GM06990 (cell line): Measurements from ENCODE around the gene ARHGEF4.

ENCODE experiments used
- DNase-seq: peaks from one replicate; pipeline ENCODE4 v3.0.0-alpha.2; 2011; ENCODE audit not compliant: insufficient read length; ENCODE audit errors: extremely low read depth
- H3K27me3 ChIP-seq: replicated peaks from 2 replicates; pipeline ENCODE4 v1.6.0; 2011; ENCODE audit warnings: low read length; ENCODE audit not compliant: control insufficient read depth, insufficient read depth
- H3K36me3 ChIP-seq: 2 replicates; pipeline ENCODE4 v1.5.1; 2011; ENCODE audit warnings: low read length; ENCODE audit not compliant: control insufficient read depth, insufficient read depth
- H3K4me3 ChIP-seq: replicated peaks from 2 replicates; pipeline ENCODE4 v1.5.1; 2011; ENCODE audit warnings: low read depth, mild to moderate bottlenecking, control low read depth, low read length
- CTCF ChIP-seq: IDR thresholded peaks from 2 replicates; pipeline ENCODE4 v1.5.1; 2011; ENCODE audit warnings: low read length, control low read depth, mild to moderate bottlenecking, inconsistent platforms; ENCODE audit not compliant: insufficient read depth, poor library complexity, severe bottlenecking

ARHGEF4 gene

GRCh38 chr2:130820279-130820861 is 16.3 kb upstream of the ARHGEF4 start:
- Histone ChIP-seq H3K36me3 (no peaks in the 10 kb centered on the region), H3K27me3 (no peaks in the 10 kb centered on the region; the same call in 1 of the 2 replicates), H3K4me3 (no peak overlapping the region)
- no peak for DNase-seq
- no peak for TF ChIP-seq CTCF

DNA sequence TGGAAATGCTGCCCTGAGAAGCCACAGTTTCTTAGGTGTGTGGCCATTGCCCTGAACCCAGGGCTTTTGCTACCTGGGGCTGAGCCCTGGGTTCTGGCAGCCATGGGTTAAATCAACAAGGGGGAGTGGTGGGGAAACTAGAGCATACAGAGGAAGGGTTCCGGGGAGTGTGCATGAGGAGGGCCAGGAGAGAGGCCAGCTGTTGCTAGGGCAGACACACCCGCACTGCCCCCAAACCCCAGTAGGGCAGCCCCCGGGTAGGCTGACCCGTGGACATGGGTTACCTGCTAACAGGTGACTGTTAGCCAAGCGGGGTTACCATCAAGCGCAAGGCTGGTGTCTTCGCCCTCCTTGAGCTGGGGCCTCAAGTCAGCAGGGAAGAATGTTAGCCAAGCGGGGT is 14.8 kb upstream of the ARHGEF4 start:
- no peak overlapping the region for H3K4me3 ChIP-seq
- DNase-seq: no peak
- H3K27me3 ChIP-seq: no peaks in the 10 kb centered on the region; the same call in 1 of the 2 replicates
- no peaks in the 10 kb centered on the region for H3K36me3 ChIP-seq
- TF ChIP-seq CTCF: no peak

GRCh38 chr2:130822766-130823165 is 13.9 kb upstream of the ARHGEF4 start:
- TF ChIP-seq CTCF: no peak
- no peaks in the 10 kb centered on the region for H3K36me3 ChIP-seq
- no peak overlapping the region for H3K4me3 ChIP-seq
- DNase-seq: no peak
- H3K27me3 ChIP-seq: no peaks in the 10 kb centered on the region; the same call in 1 of the 2 replicates

GRCh38 chr2:130823171-130823885 is 13.4 kb upstream of the ARHGEF4 start:
- Histone ChIP-seq H3K36me3 (no peaks in the 10 kb centered on the region), H3K27me3 (no peaks in the 10 kb centered on the region; the same call in 1 of the 2 replicates), H3K4me3 (no peak overlapping the region)
- TF ChIP-seq CTCF: no peak
- no peak for DNase-seq

GRCh38 chr2:130823886-130824491 is 12.7 kb upstream of the ARHGEF4 start:
- H3K4me3 ChIP-seq: no peak overlapping the region
- no peaks in the 10 kb centered on the region for H3K36me3 ChIP-seq
- TF ChIP-seq CTCF: no peak
- peak; percentile 83 for DNase-seq
- H3K27me3 ChIP-seq: no peaks in the 10 kb centered on the region; the same call in 1 of the 2 replicates
